T-helper 2 cell treated with Interferon-gamma antibody and Interleukin-4, amounts not matched to agents 100 ng/mL and 5 ng/mL, for 36 hours (primary cell): Measurements from ENCODE around the gene NKIRAS2. TPM values are rescaled to one million over a fixed set of nuclear protein-coding genes. Genes with fewer than 3 reads are reported as not detected.

ENCODE experiments used
- intact Hi-C: fragments of 100-400 bp; cut with micrococcal nuclease; formaldehyde crosslinking; loops from one replicate; pipeline ENCODE4 v1.15.1; 2023
- total RNA-seq: library from RNA; stranded (reverse); gene quantifications from 2 replicates; pipeline ENCODE4 v1.2.3, GENCODE V29; 2022

NKIRAS2 gene
- 22.2 and 24.7 TPM in 2 replicates for total RNA-seq

DNA sequence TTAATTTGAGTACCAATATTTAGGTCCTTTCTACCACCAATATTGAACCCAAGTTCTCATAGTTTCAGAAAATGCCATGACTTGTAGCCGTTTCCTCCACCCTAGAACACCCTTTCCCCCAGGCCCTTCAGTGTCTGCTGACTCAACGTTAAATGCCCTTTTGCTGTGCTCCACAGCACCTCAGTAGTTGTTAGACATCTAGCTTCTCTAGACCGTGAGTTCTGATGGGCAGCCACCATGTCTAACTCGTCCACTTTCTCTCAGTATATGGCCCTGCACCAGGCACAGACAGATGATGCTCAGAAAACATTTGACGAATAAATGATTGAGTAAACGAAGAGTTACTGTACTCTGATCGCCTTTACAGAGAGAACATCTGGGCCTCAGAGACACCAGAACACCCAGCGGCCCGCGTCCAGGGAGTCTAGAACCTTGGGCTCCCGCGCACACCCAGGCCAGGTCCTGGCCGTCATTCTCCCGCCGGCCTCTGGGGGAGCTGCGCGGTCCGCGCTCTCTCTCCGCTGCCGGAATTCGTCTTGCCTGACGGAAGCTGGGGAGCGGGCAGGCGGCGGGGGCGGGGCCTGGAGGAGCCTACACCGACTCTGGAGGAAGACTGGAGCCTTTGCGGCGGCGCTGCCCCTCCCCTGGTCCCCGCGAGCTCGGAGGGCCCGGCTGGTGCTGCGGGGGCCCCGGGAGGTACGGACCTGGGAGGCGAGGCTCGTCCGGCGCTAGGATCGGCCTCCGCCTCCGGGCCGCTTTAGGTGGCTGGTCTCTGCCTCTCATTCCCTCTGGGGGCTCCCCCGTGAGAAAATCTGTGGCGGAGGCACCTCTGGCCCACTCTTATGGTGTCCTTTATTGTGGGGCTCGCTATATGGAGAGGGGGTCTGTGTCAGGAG, at the start of gene NKIRAS2:
NKIRAS2 (plus strand) TSS at position 582 of the 896 bp plus-strand sequence. CDS start 1,488 bp downstream, outside the sequence.
- intact Hi-C loops: loop anchor here (1.0 to 10.0 kb wide), 4 partner anchors 102 to 368 kb away; partner anchors contain the start of genes ACLY, HAP1 and STAT3

DNA sequence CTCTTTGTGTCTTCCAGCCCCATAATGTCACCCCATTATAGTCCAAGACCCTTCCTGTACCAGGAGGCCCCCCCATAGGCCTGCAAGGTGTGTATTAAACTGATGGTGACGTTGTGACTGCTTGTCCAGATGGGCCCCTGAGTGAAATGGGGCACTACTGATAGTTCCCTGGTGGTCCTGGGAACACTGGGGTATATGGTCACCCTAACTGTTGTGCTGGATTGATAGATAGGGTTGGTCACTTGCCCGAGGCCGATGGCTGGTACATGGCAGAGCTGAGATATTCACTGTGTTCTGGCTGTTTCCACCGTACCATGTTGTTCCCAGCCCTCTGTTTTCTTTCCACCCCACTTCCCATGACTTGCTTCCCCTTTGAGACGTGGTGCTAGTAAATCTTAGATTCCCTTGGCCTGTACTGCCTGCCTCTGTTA, 49.0 kb upstream of the NKIRAS2 start:
- intact Hi-C loops: no loop called here

DNA sequence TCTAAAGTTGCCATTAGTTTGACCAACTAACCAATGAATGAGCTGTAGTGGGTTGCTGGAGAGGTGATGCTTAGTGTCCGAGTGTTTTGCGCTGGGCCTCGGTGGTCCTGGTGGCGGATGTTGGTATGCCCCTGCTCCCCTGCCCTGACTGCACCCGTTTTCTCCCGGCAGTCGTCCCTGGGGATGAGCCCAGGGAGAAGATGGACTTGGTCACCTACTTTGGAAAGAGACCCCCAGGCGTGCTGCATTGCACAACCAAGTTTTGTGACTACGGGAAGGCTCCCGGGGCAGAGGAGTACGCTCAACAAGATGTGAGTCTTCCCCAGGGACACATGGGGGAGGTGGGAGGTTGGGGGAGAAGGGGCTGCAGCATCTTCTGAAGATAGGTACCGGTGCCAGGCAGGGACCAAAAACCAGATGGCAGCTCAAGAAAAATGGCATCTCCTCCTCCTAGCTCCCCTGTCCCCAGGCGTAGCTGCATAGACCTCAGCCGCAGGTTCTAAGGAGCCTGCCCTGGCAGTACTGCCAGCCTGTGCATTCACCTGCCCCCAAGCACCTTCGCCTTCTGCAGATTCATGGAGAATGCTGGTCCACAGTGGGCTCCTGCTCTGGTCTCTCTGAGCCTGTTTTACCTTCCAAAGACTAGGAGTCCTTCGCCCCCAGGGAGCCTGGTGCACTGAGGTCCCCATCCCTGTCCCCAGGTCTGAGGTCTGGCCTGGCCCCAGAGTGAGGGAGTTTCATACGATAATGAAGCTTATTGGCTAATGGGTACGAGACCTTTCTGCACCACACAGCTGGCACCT, 48.0 kb upstream of the NKIRAS2 start:
- intact Hi-C loops: no loop called here

DNA sequence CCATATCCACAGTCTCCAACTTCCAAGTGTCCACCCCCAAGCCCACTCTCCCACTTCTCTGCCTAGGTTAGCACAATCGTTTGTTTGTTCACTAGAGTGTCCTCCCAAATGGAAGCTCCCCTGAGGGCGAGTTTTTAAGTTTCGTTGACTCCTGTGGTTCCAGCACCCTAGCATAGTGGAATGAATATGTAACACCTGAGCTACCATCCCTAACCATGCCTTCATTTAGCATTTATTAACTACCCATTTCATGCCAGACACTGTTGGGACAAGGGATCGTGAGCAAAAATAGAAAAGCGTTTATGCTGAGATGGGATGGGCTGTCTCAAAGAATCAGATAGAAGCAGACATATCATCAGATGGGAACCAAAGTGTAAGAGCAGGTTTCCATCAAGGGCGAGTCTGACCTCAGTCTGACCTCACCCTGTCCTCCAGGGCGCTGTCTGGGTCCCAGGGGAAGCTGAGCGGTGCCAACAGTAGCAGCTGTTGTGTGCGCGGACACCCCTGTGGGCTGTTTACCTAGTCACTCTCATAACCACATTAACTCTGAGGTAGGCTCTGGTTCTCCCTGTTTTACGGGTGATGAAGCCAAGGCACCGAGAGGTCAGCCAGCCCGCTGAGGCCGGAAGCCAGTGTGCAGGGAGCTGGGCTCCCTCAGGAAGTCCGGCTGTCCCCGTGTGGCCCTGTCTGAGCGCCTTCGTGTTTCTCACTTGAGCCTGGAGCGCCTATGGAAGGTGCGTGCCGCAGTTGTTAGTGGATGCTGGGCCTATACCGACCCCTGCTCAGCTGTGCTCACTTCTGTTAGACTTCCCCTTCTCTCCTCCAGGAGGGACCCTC, 47.1 kb upstream of the NKIRAS2 start:
- intact Hi-C loops: no loop called here

DNA sequence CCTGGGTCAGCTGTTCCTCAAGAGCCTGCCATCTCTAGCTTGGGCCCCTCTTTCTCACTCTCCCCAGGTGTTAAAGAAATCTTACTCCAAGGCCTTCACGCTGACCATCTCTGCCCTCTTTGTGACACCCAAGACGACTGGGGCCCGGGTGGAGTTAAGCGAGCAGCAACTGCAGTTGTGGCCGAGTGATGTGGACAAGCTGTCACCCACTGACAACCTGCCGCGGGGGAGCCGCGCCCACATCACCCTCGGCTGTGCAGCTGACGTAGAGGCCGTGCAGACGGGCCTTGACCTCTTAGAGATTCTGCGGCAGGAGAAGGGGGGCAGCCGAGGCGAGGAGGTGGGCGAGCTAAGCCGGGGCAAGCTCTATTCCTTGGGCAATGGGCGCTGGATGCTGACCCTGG, 46.5 kb upstream of the NKIRAS2 start:
- intact Hi-C loops: no loop called here

DNA sequence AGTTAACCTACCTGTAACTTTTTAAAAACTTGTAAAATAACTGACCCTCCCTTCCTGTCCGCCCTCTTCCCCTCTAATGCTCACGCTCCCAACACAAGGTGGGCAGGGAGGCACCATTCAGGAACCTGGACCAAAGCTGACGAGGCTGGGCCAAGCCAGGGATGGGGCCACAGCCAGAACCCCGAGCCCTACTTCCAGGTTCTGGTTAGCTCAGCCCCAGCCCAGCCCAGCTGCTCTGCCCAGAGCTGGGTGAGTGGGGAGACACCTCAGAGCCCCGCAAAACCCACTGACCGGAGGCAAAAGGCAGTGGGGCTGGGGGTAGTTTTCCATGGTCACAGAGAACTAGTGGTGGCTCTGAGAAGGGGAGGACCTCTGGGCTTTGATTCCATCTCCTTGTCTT, 45.9 kb upstream of the NKIRAS2 start:
- intact Hi-C loops: no loop called here

DNA sequence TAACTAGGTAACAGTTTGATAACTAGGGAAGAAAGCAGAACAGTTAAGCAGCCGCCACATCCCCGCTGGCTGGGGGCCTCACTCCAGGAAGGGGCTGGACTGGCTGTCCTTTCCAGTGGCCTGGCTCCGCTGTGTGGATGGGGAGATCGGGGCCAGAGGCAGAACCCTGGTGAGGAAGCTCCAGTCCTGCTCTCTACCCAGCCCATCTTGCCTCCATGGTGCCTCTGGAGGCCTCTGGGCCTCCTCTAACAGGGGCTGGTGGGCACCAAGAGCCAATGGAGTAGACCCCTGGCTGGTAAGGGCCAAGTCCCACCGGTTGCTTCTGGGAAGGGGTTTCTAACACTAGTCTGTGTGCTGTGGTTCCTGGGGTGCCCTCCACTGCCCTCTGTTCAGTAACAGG, 45.2 kb upstream of the NKIRAS2 start:
- intact Hi-C loops: no loop called here

DNA sequence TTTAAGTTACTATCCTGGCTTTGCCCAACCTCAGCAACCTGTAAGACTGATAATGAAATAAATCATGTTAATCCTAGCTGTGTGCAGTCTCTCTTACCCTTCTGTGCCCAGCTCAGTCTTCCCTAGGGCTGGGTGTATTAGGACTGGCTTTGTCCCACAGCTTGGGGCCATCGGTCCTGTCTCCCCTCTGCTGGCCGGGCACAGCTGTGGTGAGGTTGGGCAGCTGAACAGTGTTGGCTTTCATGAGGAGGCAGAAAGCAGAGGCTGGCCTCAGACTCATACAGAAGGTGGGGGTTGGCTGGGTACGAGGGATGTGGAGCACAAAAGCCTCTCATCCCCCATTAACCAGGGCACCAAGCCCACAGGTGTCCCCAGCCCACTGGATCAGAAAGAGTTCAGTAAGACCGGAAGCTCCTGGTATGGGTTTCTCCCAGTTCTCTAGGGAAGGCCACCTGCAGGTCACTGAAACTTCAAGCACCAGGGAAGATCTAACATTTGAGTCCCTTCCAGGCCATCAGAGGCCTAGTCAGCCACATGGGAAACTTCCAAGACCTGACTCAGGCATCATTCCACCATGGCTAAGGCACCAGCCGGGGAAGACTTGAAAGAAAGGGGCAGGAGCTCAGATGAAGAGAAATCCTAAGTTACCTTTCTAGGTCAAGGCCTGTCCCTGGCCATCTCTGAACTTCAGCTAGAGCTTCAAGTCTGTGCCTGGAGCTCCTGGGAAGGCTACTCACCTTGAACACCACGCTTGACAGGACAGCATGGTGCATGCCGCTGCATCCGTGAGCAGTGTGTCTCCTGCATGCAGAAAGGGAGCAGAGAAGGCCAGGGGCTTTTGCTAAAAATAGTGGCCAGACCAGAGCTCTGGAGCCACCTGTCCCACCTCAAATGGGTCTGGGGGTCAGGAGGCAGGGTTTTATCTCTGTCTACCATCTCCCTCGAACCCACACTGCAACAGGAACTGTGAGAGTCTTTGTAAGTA, 44.5 kb upstream of the NKIRAS2 start:
- intact Hi-C loops: no loop called here

DNA sequence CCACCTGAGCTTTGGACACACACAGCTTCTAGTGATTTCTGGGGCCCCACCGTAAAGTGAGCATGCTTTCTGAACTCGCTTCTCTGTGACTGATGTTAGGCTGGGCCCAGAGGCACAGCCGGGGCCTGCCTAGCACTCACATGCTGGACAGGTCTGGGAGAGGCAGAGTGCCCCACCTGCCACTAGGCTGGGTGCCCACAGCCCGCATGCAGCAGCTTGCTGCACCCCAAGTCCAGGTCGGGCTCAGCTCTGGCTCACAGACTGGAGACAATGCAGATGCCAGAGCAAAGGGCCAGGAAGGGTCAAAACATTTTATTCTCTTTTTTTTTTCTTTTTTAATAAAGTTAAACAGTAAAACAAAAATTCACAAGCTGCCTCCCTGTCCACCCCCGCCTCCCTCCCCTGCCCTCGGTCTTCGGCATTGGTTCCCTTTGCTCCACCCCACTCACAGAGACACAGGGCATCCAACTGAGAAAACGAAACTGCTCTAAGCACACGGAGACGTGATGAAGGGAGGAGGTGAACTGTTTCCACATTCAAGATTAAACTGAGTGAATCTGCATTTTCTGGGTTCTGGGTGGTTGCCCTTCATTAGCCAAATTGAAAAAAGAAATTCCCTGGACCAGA, 43.6 kb upstream of the NKIRAS2 start:
- intact Hi-C loops: no loop called here

DNA sequence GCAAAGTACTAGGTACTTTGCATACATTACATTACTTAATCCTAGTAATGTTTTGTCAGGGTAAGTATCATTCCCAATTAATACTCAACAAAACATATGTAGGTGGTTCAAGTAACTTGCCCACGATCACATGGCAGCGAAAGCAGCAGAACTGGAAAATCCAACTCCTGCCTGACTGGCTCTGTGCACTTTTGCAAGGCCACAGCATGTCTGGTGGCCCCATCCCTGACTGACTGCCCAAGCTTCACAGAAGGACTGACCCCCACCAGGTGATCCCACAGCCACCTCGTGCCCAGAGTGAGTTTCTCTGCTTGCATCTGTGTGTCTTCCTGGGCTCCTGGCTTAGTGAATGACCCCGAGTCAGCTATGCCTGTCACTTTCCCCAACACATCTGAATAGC, 41.9 kb upstream of the NKIRAS2 start:
- intact Hi-C loops: no loop called here

DNA sequence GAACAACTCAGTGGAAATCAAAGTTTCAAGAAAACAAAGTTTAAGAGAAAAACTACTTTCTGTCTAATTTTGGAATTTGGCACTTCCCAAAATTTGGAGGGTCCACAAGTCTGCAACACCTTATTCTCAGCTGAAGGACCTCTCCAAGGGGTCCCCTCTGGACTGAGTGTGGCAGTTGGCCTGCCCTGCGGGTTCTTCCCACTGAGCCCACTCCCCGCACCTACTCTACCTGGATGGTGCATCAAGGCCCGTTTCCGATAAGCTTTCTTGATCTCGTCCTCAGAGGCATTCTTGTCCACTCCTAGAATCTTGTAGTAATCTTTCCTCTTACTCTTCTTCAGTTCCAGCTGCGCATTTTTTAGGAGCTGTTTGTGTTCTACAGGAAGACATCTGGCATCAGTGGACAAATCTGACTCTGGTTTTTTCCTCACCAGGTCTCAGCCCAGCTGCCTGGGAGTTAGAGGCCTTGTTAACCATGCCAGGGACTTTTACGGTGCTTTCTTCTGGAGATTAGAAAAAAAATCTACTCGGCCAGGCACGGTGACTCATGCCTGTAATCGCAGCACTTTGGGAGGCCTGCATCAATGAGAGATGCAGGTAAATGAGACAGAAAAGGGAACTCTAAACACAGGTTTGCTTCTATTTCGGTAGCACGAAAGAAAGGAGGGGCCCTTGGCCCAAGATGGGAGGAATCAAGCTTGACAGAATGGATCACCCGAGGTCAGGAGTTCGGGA, 37.7 kb upstream of the NKIRAS2 start:
- intact Hi-C loops: no loop called here

DNA sequence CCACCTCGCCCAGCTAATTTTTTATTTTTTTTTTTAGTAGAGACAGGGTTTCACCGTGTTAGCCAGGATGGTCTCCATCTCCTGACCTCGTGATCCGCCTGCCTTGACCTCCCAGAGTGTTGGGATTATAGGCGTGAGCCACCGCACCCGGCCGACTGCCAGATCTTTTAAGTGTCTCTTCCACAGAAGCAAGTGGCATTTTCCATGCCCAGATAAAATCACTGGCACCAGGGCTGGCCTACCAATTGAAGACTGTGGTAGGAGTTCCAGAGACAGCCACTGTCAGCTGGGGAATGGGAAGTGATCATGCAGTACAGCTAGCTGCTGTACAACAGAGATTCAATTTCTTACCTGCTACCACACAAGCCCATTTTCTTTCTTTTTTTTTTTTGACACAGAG, 35.4 kb upstream of the NKIRAS2 start:
- intact Hi-C loops: no loop called here

DNA sequence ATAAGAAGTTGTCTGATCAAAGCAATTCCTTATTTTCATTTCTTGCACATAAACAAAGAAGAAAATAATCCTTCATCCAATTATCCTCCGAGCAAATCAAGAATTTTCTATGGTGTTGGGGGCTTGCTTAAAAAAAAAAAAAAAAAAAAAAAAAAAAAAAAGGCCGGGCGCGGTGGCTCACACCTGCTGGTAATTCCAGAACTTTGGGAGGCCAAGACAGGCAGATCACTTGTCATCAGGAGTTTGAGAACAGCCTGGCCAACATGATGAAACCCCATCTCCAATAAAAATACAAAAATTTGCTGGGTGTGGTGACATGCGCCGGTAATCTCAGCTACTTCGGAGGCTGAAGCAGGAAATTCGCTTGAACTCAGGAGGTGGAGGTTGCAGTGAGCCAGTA, 34.0 kb upstream of the NKIRAS2 start:
- intact Hi-C loops: no loop called here

DNA sequence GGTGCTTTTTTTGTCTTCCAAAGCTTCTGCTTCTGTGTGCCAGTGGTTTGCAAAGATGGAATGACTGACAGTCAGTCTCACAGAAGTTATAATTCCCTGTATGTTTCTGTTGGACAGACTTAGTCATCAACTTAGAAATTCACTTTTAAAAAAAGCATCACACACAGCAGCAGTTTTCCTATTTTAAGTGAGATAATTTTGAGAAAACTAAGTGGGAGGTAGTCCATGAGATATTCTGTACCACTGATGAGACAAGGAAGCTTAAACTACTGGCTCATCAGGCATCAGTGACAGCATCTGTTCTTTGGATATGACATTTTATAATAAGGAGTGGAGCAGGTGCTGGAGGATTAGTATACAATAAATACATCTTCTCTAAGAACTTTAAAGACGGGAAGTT, 33.3 kb upstream of the NKIRAS2 start:
- intact Hi-C loops: no loop called here

DNA sequence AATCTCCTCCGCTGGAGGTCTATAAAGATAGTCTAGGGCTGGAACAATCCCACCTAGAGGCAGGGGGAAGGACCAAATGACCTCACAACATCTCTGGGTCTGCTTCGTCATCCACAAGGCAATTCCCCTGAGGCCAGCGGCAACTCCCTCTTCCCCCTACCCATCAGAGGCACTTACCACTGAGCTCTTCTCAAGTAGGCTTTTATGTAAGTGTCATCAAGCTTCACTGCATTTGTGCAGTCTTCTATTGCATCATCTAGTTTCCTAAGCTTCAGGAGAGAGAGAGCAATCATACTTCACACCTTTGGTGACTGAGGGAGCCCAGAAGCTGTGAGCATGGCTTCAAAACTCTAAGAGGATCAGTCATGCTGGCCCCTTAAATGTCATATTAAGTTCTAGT, 32.2 kb upstream of the NKIRAS2 start:
- intact Hi-C loops: no loop called here

DNA sequence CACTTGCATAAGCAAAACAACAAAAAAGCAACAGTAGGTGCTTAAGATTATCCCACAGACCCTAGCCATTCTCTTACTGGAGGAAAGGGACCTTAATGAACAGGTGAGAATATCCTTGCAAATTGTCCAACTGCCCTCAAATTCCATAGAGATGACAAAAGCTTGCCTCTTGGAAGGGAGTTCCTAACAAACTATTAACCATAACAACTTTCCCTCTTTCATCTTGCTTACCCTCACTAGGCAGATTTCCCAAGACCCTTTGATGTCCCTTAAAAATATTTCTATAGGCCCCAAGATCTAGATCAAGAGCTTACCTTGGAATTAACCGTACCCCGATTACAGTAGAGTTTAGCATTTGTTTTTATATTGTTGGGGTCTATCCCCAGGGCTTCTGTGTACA, 31.5 kb upstream of the NKIRAS2 start:
- intact Hi-C loops: no loop called here

DNA sequence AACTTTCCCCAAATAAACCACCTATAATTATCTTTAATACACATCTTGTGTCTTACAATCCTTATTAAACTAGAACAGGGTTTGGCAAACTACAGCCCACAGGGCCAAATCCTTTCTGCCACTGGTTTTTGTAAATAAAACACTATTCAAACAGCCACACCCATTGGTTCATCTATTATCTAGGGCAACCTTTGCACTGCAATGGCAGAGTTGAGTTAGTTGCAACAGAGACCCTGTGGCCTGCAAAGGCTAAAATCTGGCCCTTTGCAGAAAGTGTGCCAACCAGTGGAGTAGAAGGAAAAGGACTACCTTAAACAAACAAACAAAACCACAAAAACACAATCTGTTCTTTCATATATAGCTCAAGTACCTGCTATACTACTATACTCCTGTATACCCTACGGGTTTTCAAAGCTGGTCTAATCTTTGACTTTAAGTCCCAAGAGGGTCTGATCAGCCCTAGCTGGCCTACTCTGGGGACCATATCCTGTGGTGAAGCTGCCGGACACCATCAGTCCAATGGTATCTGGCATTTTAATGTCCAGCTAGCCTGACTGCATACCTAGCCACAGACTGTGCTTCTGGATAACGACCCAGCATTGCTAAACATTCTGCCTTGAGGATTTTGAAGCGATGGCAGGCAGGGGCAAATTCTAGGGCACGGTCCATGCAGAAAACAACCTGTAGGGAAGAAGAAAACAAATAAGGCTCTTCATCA, 30.0 kb upstream of the NKIRAS2 start:
- intact Hi-C loops: no loop called here

DNA sequence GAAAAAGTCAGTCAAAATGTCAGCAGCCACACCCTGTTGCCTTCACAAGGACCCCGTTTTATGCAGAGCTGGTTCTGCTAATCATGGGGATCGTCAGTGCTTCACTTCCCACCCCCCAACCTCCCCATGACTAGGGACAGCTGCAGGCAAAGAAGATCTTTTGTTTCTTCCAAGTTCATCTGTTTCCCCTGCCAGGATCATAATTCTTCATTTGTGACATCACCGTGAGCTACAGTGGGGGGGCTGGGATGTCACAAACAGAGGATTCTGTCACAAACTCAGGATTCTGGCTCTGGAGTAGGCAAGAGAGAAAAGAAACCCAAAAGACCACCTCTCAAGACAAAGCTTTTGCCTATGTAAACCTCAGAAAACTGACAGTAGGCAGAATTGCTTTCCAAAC, 27.3 kb upstream of the NKIRAS2 start:
- intact Hi-C loops: no loop called here

DNA sequence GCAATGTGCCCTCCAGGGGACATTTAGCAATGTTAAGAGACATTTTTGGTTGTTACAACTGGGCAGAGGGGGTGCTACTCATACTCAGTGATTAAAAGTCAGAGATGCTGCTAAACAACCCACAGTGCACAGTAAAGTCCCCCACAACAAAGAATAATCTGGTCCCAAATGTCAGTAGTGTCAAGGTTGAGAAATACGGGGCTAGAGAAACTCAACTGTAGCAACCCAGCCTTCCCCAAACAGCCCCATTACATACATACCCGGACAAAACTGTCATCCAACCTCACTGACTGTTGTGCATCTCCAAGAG, 23.1 kb upstream of the NKIRAS2 start:
- intact Hi-C loops: no loop called here
